ENCODE measurements around the gene ARHGAP8.
"Not testable (repeated sequence)": the region's sequence is repeated elsewhere in the genome, so short reads cannot be mapped to it uniquely, and the experiment has no call there.

DNA sequence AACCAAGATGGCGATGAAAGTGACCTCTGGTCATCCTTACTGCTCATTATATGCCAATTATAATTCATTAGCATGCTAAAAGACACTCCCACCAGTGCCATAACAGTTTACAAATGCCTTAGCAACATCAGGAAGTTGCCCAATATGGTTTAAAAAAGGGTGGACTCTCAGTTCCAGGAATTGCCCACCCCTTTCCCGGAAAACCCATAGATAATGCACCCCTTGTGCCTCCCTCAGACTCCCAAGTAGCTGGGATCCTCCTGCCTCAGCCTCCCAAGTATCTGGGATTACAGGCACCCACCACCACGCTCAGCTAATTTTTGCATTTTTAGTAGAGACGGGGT lies 4.6 kb upstream of the ARHGAP8 start:
- TF ChIP-seq, protein P1, sequence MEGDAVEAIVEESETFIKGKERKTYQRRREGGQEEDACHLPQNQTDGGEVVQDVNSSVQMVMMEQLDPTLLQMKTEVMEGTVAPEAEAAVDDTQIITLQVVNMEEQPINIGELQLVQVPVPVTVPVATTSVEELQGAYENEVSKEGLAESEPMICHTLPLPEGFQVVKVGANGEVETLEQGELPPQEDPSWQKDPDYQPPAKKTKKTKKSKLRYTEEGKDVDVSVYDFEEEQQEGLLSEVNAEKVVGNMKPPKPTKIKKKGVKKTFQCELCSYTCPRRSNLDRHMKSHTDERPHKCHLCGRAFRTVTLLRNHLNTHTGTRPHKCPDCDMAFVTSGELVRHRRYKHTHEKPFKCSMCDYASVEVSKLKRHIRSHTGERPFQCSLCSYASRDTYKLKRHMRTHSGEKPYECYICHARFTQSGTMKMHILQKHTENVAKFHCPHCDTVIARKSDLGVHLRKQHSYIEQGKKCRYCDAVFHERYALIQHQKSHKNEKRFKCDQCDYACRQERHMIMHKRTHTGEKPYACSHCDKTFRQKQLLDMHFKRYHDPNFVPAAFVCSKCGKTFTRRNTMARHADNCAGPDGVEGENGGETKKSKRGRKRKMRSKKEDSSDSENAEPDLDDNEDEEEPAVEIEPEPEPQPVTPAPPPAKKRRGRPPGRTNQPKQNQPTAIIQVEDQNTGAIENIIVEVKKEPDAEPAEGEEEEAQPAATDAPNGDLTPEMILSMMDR (conservative IDR thresholded peaks at IDR 0.05 in 1 of 2, IDR thresholded peaks at IDR 0.05 in 1 of 2; ENCODE audit: extremely low read depth in 1 of 2, insufficient read depth in 1 of 2, low read depth in 1 of 2, low read length in 2 of 2), result not testable (repeated sequence)
- TF ChIP-seq EZH2 (IDR thresholded peaks at IDR 0.05; ENCODE audit: borderline replicate concordance, low read length), result not testable (repeated sequence)

All from mammary epithelial cell (primary cell).